ENCODE measurements around the gene MAP7D1.
"Not testable (repeated sequence)": the region's sequence is repeated elsewhere in the genome, so short reads cannot be mapped to it uniquely, and the experiment has no call there.

MAP7D1 gene

DNA sequence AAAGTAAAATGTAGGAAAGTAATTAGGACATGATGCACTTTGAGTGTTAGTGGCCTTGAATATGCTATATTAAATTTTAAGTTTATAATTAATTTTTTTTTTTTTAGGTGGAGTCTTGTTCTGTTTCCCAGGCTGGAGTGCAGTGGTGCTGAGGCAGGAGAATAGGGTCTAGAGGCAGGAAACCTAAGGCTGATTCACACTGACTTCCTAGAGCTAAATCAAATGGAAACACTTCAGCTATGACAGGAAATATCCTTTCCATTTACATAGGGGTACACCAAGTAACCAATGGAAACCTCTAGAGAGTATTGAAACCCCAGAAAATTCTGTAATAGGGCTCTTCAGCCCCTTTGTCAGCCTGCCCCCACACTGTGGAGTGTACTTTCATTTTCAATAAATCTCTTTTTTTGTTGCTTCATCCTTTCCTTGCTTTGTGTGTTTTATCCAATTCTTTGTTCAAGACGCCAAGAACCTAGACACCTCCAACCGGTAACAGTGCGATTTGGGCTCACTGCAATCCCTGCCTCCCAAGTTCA is 50.4 kb downstream of the MAP7D1 start:
- DNase-seq: no peak

DNA sequence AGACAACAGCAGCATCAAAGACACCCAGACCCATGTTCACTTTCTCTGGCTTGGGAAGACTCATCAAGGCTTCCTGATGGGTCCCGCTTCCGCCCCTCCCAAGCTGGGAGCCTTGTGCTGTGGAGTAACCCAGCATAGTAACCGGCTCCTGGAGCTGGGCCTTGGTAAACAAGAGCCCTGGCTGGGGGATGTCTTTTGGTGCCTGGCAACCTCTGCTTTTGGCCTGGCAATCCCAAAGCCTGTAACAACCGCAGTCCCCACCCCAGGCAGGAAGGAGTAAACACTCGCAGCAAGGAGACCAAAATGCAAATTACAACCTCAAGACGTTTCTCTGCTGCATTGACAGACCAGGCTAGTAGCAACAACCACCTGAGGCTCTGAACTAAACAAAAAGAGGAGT is 51.4 kb downstream of the MAP7D1 start:
- DNase-seq: no peak

DNA sequence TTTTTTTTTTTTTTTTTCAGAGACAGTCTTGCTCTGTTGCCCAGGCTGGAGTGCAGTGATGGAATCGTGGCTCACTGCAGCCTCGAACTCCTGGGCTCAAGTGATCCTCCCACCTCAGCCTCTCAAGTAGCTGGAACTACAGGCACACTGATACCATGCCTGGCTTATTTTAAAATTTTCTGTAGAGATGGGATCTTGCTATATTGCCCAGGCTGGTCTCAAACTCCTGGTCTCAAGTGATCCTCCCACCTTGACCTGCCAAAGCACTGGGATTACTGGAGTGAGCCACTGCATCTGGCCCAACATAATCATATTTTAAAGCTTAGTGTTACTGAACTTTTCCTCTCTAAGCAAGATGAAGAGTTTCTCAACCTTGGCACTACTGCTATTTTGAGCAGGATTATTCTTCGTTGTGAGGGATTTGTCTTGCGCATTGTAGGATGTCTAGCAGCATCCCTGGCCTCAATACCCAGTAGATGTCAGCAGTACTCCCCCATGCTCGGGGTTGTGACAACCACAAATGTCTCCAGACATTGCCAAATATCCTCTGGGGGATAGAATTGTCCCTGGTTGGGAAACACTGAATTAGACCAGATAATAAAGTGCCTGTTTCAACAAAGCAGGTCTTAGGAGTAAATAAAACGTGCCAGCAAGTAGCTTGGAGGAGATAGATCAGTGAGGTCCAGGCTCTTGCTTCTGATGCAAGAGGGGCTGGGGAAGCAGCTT is 53.2 kb downstream of the MAP7D1 start:
- no peak for DNase-seq

DNA sequence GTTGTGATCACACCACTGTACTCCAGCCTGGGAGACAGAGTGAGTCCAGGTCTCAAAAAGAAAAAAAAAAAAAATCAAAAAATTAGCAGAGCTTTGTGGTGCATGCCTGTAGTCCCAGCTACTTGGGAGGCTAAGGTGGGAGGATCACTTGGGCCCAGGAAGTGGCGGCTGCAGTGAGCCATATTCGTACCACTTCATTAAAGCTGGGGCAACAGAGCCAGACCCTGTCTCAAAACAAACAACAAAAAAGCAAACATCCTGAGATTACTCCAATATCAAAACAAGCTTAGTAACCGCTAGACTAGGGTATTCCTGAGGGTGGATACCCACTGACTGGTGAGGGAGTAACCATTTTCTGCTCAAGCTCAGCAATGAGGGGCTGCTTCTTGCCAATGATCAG is 55.3 kb downstream of the MAP7D1 start:
- DNase-seq: no peak

DNA sequence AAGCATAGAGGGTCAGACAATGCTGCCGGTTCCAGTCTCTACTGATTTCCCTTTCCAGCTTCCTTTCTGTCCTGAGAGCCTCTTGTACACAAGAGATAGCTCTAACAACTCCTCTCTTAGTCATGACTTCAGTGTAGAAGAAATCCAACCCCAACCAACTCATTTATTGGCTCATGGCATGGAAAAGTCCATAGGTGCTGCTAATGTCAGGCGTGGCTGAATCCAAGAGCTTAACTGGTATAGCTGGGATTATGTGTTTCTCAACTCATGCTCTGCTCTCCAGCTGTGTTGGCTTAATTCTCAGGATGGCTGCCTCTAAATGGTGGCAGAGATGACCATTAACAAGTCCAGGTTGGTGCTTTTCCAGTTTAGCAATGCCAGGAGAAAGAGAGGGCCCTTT is 55.9 kb downstream of the MAP7D1 start:
- no peak for DNase-seq

DNA sequence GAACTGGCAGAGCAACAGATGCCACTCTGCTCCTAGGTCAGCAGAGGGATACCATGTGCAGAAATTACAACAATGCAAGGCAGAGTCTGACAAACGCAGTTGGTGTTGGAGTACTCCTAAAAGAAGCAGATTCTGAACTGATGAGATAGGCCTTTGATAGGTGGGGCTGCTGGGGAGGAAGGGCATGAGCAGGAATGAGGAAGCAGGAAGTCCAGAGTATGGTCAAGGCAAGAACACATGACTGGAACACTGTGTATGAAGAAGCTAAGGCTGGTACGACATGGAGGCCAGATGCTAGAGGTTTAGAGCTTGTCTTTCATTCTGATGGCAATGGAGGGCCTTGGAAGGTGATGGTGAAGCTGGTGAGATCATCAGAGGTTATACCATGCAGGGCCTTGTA is 56.8 kb downstream of the MAP7D1 start:
- DNase-seq: no peak

DNA sequence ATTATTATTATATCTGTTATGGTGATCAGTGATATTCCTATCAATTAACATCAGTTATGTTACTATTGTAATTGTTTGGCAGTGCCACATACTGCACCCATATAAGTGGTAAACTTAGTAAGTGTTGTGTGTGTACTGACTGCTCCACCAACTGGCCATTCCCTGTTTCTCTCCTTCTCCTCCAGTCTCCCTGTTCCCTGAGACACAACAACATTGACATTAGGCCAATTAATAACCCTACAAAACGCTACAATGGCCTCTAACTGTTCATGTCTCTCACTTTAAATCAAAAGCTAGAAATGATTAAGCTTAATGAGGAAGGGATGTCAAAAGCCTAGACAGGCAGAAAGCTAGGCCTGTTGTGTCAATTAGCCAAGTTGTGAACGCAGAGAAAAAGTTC is 61.7 kb downstream of the MAP7D1 start:
- DNase-seq: no peak

DNA sequence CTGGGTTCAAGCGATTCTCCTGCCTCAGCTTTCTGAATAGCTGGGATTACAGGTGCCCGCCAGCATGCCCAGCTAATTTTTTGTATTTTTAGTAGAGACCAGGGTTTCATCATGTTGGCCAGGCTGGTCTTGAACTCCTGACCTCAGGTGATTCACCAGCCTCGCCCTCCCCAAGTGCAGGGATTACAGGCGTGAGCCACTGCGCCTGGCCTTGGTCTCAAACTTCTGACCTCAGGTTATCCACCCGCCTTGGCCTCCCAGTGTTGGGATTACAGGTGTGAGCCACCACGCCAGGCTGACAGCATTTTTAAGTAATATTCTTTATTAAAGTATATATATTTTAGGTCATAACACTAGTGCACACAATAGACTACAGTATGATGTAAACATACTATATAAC is 65.9 kb downstream of the MAP7D1 start:
- not testable (repeated sequence) for DNase-seq

DNA sequence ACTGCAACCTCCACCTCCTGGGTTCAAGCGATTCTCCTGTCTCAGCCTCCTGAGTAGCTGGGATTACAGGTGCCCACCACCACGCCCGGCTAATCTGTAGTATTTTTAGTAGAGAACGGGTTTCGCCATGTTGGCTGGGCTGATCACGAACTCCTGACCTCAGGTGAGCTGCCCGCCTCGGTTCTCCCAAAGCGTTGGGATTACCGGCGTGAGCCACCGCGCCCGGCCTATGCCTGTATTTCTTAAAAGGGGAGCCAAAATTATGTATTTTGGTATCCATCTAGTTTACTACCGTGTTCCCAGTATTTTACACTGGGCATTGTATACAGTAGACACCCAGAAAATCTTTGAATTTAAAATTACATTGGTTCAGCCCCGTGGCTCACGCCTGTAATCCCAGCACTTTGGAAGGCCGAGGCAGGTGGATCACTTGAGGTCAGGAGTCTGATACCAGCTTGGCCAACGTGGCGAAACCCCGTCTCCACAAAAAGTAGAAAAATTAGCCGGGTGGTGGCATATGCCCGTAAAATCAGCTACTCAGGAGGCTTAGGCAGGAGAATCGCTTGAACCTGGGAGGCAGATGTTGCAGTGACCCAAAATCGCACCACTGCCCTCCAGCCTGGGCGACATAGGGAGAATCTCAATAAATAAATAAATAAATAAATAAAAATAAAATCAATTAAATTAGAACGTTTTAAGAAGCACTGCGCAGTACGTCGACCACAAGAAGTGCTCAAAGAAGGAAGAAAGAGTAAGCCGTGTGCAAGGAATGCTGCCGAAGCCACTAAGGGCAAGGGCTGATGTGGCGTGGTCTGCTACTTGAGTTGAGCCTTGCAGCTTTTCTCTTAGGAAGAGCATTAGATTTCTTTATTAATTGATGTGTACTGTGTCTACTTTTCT is 66.8 kb downstream of the MAP7D1 start:
- peak in 1 of 2 experiments; percentile 18 for DNase-seq

DNA sequence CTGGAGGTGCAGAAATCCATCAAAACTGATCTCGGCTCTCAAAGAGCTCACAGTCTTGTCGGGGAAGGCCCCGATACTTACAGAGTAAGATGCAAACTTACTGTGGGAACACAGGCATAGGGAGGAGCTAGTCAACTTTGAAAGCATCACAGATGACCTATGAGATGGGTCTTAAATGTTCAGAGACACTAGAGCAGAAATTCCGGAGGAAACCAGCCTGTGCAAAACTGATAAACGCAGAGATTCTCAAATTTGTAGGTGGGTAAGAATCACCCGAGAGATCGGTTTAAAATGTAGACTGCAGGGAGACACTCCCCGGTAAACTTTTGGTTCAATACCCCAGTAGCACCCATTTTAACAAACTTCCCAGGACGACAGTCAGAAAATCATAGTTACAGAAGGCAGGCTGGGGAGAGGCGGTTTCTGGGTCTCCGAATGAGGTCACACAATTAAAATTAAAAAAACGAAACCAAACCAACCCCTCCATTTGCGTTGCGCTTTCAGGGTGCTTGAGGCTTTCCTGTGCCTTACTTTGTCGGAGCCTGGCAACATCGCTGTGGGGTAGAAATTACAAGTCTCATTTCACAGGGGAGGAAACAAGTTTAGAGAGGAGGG is 67.5 kb downstream of the MAP7D1 start:
- peak in 1 of 2 experiments; percentile 52 for DNase-seq

DNA sequence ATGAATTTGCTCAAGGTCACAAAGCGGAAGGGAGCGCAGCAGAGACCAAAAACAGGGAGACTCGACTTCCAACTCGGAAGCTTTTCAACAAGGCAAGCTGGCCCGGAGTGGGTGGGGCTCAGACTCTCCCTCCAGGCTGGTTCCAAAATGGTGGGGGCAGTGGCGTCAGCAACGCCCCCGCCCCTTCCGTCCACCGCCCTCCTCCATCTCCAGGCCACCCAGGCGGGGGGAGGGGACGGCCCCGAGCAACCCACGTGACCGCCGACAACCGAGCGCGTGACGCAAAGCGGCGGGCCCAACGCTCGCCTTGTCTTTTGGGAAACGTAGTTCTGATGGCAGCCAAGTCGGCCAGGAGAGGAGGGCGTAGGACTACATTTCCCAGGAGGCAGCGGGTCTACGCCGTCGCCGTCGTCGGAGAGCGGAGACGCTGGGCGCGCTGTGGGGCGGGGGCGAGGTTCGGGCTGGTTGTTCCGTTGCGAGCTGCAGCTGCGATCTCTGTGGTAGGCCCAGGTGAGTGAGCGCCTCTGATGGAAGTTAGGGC is 68.1 kb downstream of the MAP7D1 start, which contains the start of gene THRAP3:
Gene THRAP3 (plus strand): TSS at position 448 of the 541 bp plus-strand sequence. CDS start 58,121 bp downstream, outside the sequence.
- peak; percentile 99 for DNase-seq

DNA sequence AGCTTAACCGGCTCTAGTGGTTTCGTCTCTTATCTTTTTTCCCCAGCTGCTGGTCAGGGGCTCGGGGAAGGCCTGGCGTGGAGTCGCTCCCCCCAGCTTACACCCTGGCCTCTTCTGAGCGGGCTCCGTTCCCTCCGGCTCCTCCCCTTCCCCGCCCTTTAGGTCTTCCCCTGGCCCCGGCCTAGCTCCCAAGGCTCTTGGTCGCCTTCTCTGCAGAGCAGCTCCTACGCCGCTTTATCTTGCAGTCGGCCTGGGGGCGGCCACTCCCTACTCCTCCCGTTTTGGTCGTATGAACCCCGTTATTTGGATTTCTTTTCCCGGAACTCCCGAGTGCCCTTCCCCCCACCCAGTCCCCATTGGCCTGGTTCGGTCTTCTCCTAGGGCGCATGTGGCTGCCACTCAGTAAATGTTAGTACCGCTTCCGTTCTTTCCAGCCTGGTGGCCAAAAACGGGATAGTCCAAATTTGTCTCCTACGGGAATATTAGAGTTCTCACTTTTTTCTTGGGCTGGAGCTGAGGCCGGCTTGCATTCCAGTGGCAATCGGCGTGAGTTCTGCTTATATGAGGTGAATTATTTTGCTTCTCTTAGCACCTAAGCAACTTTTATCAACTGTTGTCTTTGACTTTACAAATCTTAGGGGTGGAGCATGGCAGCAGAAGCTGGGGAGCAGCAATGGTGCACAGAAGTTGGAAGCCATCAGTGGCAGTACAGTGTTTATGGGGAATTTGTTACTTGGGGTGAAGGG is 68.8 kb downstream of the MAP7D1 start:
- DNase-seq: peak; percentile 84 to 86

DNA sequence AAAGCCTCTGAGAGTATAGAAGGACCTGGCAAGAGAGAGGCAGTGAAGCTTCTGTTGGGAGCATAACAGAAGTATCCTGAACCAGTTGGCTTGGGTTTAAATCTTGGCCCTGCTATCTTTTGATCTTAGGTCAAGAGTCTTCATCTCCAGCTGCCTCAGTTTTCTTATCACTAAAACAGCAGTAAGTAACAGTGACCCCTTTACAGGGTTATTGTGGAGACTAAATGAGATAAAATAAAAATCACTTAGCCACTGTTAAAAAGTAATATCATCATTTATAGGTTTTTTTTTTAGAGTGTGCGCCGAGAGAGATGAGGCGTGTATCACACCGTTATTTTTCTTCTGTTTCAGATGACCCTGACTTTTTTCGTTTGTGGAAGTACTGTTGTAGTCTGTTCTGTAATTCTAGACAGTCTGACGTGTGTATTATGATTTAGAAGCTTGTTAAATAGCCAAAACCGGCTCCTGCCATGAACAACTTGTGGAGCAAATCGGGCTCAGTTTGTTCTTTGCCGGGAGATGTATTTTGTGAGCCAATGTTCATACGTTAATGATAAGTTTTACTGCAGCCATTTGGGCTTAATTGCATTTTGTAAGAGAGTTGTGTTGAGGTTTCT is 69.4 kb downstream of the MAP7D1 start:
- DNase-seq: no peak

DNA sequence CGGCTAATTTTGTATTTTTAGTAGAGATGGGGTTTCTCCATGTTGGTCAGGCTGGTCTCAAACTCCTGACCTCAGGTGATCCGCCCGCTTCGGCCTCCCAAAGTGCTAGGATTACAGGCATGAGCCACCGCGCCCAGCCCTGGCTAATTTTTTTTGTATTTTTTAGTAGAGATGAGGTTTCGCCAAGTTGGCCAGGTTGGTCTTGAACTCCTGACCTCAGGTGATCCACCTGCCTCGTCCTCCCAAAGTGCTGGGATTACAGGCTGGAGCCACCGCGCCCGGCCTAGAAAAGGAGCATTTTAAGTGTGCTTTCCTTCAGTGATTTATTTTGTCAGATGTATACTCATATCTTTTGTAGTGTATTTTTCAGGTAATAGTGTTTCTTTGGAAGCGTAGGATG is 74.3 kb downstream of the MAP7D1 start:
- DNase-seq: not testable (repeated sequence)
